ENCODE data around the gene TSPAN11.
A peak's percentile ranks its signal among the peaks of the same experiment; 100 is the strongest.

The TSPAN11 gene

GRCh38 chr12:31005944-31006361, 79.4 kb downstream of the TSPAN11 start:
- ATAC-seq = peak; percentile 64
- no peak for TF ChIP-seq PATZ1 (CRISPR knock-in tag; IDR thresholded peaks at IDR 0.05; ENCODE audit: borderline replicate concordance)
- TF ChIP-seq ZFP30 (CRISPR knock-in tag; IDR thresholded peaks at IDR 0.05) = no peak
- TF ChIP-seq GLIS3 (CRISPR knock-in tag; IDR thresholded peaks at IDR 0.05) = no peak
- no peak for TF ChIP-seq ZFP3 (CRISPR knock-in tag; IDR thresholded peaks at IDR 0.05)
- no peak for TF ChIP-seq ESRRG (CRISPR knock-in tag; IDR thresholded peaks at IDR 0.05)

DNA sequence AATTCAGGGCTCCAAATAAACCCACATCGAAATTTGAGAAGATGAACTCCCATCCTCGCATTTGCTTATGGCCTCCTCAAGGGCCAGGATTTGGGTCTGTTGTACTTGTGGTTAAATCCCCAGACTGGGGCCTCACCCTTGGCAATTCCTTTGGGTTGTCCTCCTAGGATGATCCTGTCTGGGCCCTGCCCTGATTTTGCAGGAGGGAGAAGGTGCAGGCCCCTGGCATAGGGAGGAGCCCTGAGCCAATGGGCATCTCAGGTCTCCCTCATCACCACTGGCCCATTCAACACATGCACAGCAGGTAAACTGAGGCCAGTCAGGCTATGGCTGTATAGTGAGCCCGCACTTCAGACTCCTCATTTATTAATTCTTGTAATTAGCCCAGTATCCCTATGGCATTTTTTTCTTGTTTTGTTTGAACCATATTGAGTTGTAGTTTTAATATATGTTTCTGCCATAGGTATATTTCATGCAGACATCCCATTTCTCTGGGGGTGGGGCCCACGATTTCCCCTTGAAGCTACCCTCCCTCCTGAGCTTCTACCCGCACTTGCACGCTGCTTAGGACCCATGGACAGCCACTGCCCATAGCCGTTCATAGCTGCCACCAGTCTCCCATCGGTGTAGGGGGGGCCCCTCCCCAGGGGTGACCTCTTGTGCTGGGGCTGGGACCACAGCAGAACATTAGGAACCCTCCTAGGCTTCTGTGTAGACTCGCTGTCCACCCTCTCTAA, 80.0 kb downstream of the TSPAN11 start:
- no peak for TF ChIP-seq TSHZ2 (CRISPR knock-in tag; IDR thresholded peaks at IDR 0.05)
- TF ChIP-seq ZC3H10 (CRISPR knock-in tag; IDR thresholded peaks at IDR 0.05) = no peak
- TF ChIP-seq CREB5 (CRISPR knock-in tag; IDR thresholded peaks at IDR 0.05; ENCODE audit: low read depth) = no peak
- no peak for ATAC-seq

GRCh38 chr12:31007153-31007495, 80.6 kb downstream of the TSPAN11 start:
- ATAC-seq = no peak
- TF ChIP-seq ZNF8 (CRISPR knock-in tag; IDR thresholded peaks at IDR 0.05) (no peak), ARNTL (CRISPR knock-in tag; IDR thresholded peaks at IDR 0.05; ENCODE audit: borderline replicate concordance, low read depth) (no peak), TCF4 (CRISPR knock-in tag; IDR thresholded peaks at IDR 0.05; ENCODE audit: borderline replicate concordance) (no peak), ZC3H10 (CRISPR knock-in tag; IDR thresholded peaks at IDR 0.05) (no peak), SNAI2 (CRISPR knock-in tag; IDR thresholded peaks at IDR 0.05) (no peak), RARB (CRISPR knock-in tag; IDR thresholded peaks at IDR 0.05) (no peak), ZFP30 (CRISPR knock-in tag; IDR thresholded peaks at IDR 0.05) (no peak), ZNF70 (CRISPR knock-in tag; IDR thresholded peaks at IDR 0.05) (no peak), OSR1 (CRISPR knock-in tag; IDR thresholded peaks at IDR 0.05) (no peak), GLIS3 (CRISPR knock-in tag; IDR thresholded peaks at IDR 0.05) (no peak), PPARA (CRISPR knock-in tag; IDR thresholded peaks at IDR 0.05; ENCODE audit: borderline replicate concordance) (no peak), ESRRG (CRISPR knock-in tag; IDR thresholded peaks at IDR 0.05) (no peak), CREB5 (CRISPR knock-in tag; IDR thresholded peaks at IDR 0.05; ENCODE audit: low read depth) (no peak), TSHZ2 (CRISPR knock-in tag; IDR thresholded peaks at IDR 0.05) (no peak), ZFP3 (CRISPR knock-in tag; IDR thresholded peaks at IDR 0.05) (no peak), TOX (CRISPR knock-in tag; IDR thresholded peaks at IDR 0.05; ENCODE audit: borderline replicate concordance) (no peak)

All from SK-N-SH treated with all-trans-retinoic acid at 6 μM for 48 hours (cell line).